HepG2 (cell line): ENCODE data around the gene IGF2. TPM values are rescaled to one million over a fixed set of nuclear protein-coding genes. Genes with fewer than 3 reads are reported as not detected.
A peak's percentile ranks its signal among the peaks of the same experiment; 100 is the strongest.

Experiments
- ATF7 ChIP-seq, 2 experiments: fragments of 450-650 bp in 1 of 2; sonication (generic) in 1 of 2; formaldehyde crosslinking in 1 of 2; IDR thresholded peaks; 2 replicates each; pipeline versions ENCODE4 v1.4.0 to v1.6.1; 2016 to 2020; ENCODE audit warnings: antibody characterized with exemption in 1 of 2, mild to moderate bottlenecking in 1 of 2, missing genetic modification reagents in 1 of 2
- CHCHD3 ChIP-seq: sonication (generic); formaldehyde crosslinking; IDR thresholded peaks from 2 replicates; pipeline ENCODE4 v1.8.0; 2022; ENCODE audit warnings: mild to moderate bottlenecking, missing genetic modification reagents, moderate library complexity
- FOXA1 ChIP-seq, 2 experiments: fragments of 450-650 bp in 1 of 2; sonication (generic) in 1 of 2; formaldehyde crosslinking in 1 of 2; IDR thresholded peaks; 2 replicates each; pipeline versions ENCODE4 v1.4.0 to v1.6.1; 2016 to 2020; ENCODE audit warnings: missing genetic modification reagents in 1 of 2
- GABPB1 ChIP-seq: IDR thresholded peaks from 2 replicates; pipeline ENCODE4 v1.6.1; 2016; ENCODE audit warnings: mild to moderate bottlenecking, missing genetic modification reagents, moderate library complexity, missing compliant biosample characterization
- IKZF5 ChIP-seq: IDR thresholded peaks from 2 replicates; pipeline ENCODE4 v1.6.1; 2018; ENCODE audit warnings: missing genetic modification reagents, mild to moderate bottlenecking, missing compliant biosample characterization
- PATZ1 ChIP-seq: sonication (generic); formaldehyde crosslinking; IDR thresholded peaks from 2 replicates; pipeline ENCODE4 v1.4.0; 2020; ENCODE audit warnings: missing genetic modification reagents
- SMARCC2 ChIP-seq: fragments of 450-650 bp; IDR thresholded peaks from 2 replicates; pipeline ENCODE4 v1.6.1; 2017; ENCODE audit warnings: antibody characterized with exemption, mild to moderate bottlenecking
- SMC3 ChIP-seq: IDR thresholded peaks from 2 replicates; pipeline ENCODE4 v1.6.1; 2011; ENCODE audit warnings: low read length, improper control_type of control experiment
- SOX5 ChIP-seq: IDR thresholded peaks from 2 replicates; pipeline ENCODE4 v1.6.1; 2016; ENCODE audit warnings: borderline replicate concordance
- TGIF2 ChIP-seq: IDR thresholded peaks from 2 replicates; pipeline ENCODE4 v1.6.1; 2016; ENCODE audit warnings: control low read depth, missing compliant biosample characterization
- ZBTB49 ChIP-seq: sonication (generic); formaldehyde crosslinking; IDR thresholded peaks from 2 replicates; pipeline ENCODE4 v1.4.0; 2020; ENCODE audit warnings: missing genetic modification reagents, borderline replicate concordance
- ZBTB7A ChIP-seq: sonication (generic); formaldehyde crosslinking; IDR thresholded peaks from 2 replicates; pipeline ENCODE4 v1.8.0; 2022; ENCODE audit warnings: mild to moderate bottlenecking, missing genetic modification reagents
- ZFP62 ChIP-seq: sonication (generic); formaldehyde crosslinking; IDR thresholded peaks from 2 replicates; pipeline ENCODE4 v1.4.0; 2020; ENCODE audit warnings: missing genetic modification reagents
- ZNF362 ChIP-seq: sonication (generic); formaldehyde crosslinking; IDR thresholded peaks from 2 replicates; pipeline ENCODE4 v1.4.0; 2020; ENCODE audit warnings: missing genetic modification reagents, mild to moderate bottlenecking, borderline replicate concordance
- ZNF687 ChIP-seq: sonication (generic); formaldehyde crosslinking; IDR thresholded peaks from 2 replicates; pipeline ENCODE4 v1.5.1; 2020; ENCODE audit warnings: mild to moderate bottlenecking, missing genetic modification reagents, moderate library complexity
- ZNF749 ChIP-seq: sonication (generic); formaldehyde crosslinking; IDR thresholded peaks from 2 replicates; pipeline ENCODE4 v1.8.0; 2022; ENCODE audit warnings: mild to moderate bottlenecking, missing genetic modification reagents, moderate library complexity, borderline replicate concordance
- ZZZ3 ChIP-seq: sonication (generic); formaldehyde crosslinking; IDR thresholded peaks from 2 replicates; pipeline ENCODE4 v1.4.0; 2020; ENCODE audit warnings: missing genetic modification reagents, mild to moderate bottlenecking, borderline replicate concordance
- polyA plus RNA-seq, 8 experiments: library from polyadenylated mRNA; depleted of rRNA in 3 of 8; stranded (reverse) in 7 of 8; unstranded in 1 of 8; fragments of >200 nt; fragmentation: Illumina TruSeq in 4 of 8; extraction: Trizol in 4 of 8; gene quantifications; 2 replicates each; pipeline versions ENCODE4 v1.2.1 to v1.2.3, GENCODE V29; 2011 to 2016; ENCODE audit warnings: low read depth in 4 of 8, missing spikeins in 1 of 8, mixed read lengths in 1 of 8; ENCODE audit not compliant: insufficient read depth in 1 of 8
- total RNA-seq, 5 experiments: library from RNA; depleted of rRNA; stranded (reverse); fragments of >200 nt; fragmentation: Illumina TruSeq; extraction: Trizol; gene quantifications; 2 replicates each; pipeline ENCODE4 v1.2.3, GENCODE V29; 2016; ENCODE audit warnings: low read depth in 1 of 5

IGF2 gene
- total and polyA plus RNA-seq, 2 of the 13 experiments (the other 11 are each of a cell fraction or from before 2014, with no cell fraction given): 79.1 to 254 TPM

GRCh38 chr11:2122222-2122906, 16.8 kb downstream of the IGF2 start (continued):
- TF ChIP-seq GABPB1 (CRISPR knock-in tag) (peak; percentile 28; the same call in 1 of the 2 replicates), ZBTB49 (no peak), ATF7 (IDR thresholded peaks at IDR 0.05) (no peak), ATF7 (CRISPR knock-in tag; IDR thresholded peaks at IDR 0.05) (no peak), SMARCC2 (no peak), FOXA1 (IDR thresholded peaks at IDR 0.05) (no peak), FOXA1 (CRISPR knock-in tag; IDR thresholded peaks at IDR 0.05) (peak; percentile 84), ZBTB7A (CRISPR knock-in tag) (peak; percentile 55; the same call in 1 of the 2 replicates), ZFP62 (no peak), IKZF5 (CRISPR knock-in tag) (no peak), SMC3 (no peak), ZNF687 (CRISPR knock-in tag) (peak; percentile 78), CHCHD3 (CRISPR knock-in tag) (no peak), ZNF749 (CRISPR knock-in tag) (no peak), ZZZ3 (CRISPR knock-in tag) (no peak), TGIF2 (CRISPR knock-in tag) (no peak), SOX5 (CRISPR knock-in tag) (peak; percentile 35; the same call in 1 of the 2 replicates), ZNF362 (CRISPR knock-in tag) (peak; percentile 39; the same call in 1 of the 2 replicates), PATZ1 (CRISPR knock-in tag) (peak; percentile 69)
